ENCODE data around the gene OR5H14. TPM values are rescaled to one million over a fixed set of nuclear protein-coding genes. Genes with fewer than 3 reads are reported as not detected.

Gene OR5H14
- total RNA-seq (not detected), polyA plus RNA-seq (not detected)

GRCh38 chr3:98147179-98147578 lies at the start of gene OR5H14:
TSS of gene OR5H14 (plus strand) at chr3:98147479. CDS start at chr3:98149386, 1,907 bp downstream.
- no peak for DNase-seq
- no peaks in the 10 kb centered on the region for H3K27me3 ChIP-seq (ENCODE audit: insufficient read depth, low read length)
- no peaks in the 10 kb centered on the region for H3K36me3 ChIP-seq (ENCODE audit: insufficient read depth, low read length)
- H3K36me3 Mint-ChIP-seq = no peaks in the 10 kb centered on the region
- H3K9me3 Mint-ChIP-seq = peaks cover 0 to under 1% (median 0%) of the 10 kb centered on the region in 8 donors
- no peak within 1 kb of the TSS for H3K27ac ChIP-seq (ENCODE audit: low read depth, low read length)
- H3K9me3 ChIP-seq (ENCODE audit: control insufficient read depth in 1 of 2, low read length in 2 of 2) = no peaks in the 10 kb centered on the region
- peaks cover 2 to 14% of the 10 kb centered on the region in 2 donors for H3K27me3 Mint-ChIP-seq
- no peaks in the 10 kb centered on the region for H3K4me1 Mint-ChIP-seq
- CTCF ChIA-PET (ENCODE audit: partially characterized antibody) = no interaction called here
- H3K27ac Mint-ChIP-seq = no peak within 1 kb of the TSS
- intact Hi-C loops (cut with micrococcal nuclease) = no loop called here
- H3K4me3 ChIP-seq (ENCODE audit: low read length in 2 of 2) = no peak within 1 kb of the TSS
- POLR2A ChIA-PET (ENCODE audit: partially characterized antibody) = no interaction called here
- H3K4me1 ChIP-seq (ENCODE audit: insufficient read depth, low read length) = no peaks in the 10 kb centered on the region
- H3K4me3 Mint-ChIP-seq = no peak within 1 kb of the TSS

DNA sequence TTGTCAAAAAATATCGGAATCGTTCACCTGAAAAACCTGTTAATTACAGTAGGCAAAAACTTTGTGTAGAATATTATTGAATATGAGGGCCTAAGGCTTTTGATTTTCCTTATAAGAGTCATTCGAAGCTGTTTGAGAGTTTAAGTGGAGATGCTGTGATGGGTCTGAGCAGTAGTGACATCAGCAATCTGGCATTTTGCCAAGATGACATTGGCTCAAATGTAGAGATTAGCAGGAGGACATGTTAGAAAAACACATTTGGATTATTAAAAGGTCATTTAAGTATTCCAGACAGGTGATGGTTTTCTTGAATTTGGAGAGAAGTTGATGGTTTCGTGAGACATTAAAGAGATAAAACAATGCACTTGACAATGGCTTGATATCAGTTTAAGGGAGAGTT lies 47.4 kb upstream of the OR5H14 start:
- Histone ChIP-seq H3K9me3 (ENCODE audit: control insufficient read depth in 1 of 2, low read length in 2 of 2) (no peaks in the 10 kb centered on the region), H3K27me3 (ENCODE audit: insufficient read depth, low read length) (no peaks in the 10 kb centered on the region), H3K27ac (ENCODE audit: low read depth, low read length) (no peak overlapping the region), H3K36me3 (ENCODE audit: insufficient read depth, low read length) (no peaks in the 10 kb centered on the region), H3K4me3 (ENCODE audit: low read length in 2 of 2) (no peak overlapping the region), H3K4me1 (ENCODE audit: insufficient read depth, low read length) (no peaks in the 10 kb centered on the region)
- Mint-ChIP-seq H3K27me3 (peaks cover 8 to 14% of the 10 kb centered on the region in 2 donors), H3K36me3 (no peaks in the 10 kb centered on the region), H3K4me1 (no peaks in the 10 kb centered on the region), H3K4me3 (no peak overlapping the region), H3K9me3 (peaks cover 0 to 7% (median 0%) of the 10 kb centered on the region in 8 donors), H3K27ac (no peak overlapping the region)
- CTCF ChIA-PET (ENCODE audit: partially characterized antibody) = no interaction called here
- intact Hi-C loops (cut with micrococcal nuclease) = no loop called here
- no peak for DNase-seq
- POLR2A ChIA-PET (ENCODE audit: partially characterized antibody) = no interaction called here

GRCh38 chr3:98108162-98108561 lies 39.1 kb upstream of the OR5H14 start:
- no peaks in the 10 kb centered on the region for H3K9me3 ChIP-seq (ENCODE audit: control insufficient read depth in 1 of 2, low read length in 2 of 2)
- Mint-ChIP-seq H3K36me3 (no peaks in the 10 kb centered on the region), H3K4me3 (no peak overlapping the region), H3K4me1 (no peaks in the 10 kb centered on the region), H3K9me3 (peaks cover 0 to 29% (median 7%) of the 10 kb centered on the region in 8 donors), H3K27me3 (peaks cover 5% of the 10 kb centered on the region in 2 donors), H3K27ac (no peak overlapping the region)
- ChIA-PET POLR2A (ENCODE audit: partially characterized antibody) (no interaction called here), CTCF (ENCODE audit: partially characterized antibody) (interaction anchor here (1.1 kb wide), 1 partner anchor 9 kb away, joined by 3 read pairs; no protein-coding TSS in a partner anchor)
- intact Hi-C loops (cut with micrococcal nuclease) = no loop called here
- H3K4me3 ChIP-seq (ENCODE audit: low read length in 2 of 2) = no peak overlapping the region
- H3K4me1 ChIP-seq (ENCODE audit: insufficient read depth, low read length) = no peaks in the 10 kb centered on the region
- no peak for DNase-seq
- no peak overlapping the region for H3K27ac ChIP-seq (ENCODE audit: low read depth, low read length)
- no peaks in the 10 kb centered on the region for H3K36me3 ChIP-seq (ENCODE audit: insufficient read depth, low read length)
- H3K27me3 ChIP-seq (ENCODE audit: insufficient read depth, low read length) = no peaks in the 10 kb centered on the region

DNA sequence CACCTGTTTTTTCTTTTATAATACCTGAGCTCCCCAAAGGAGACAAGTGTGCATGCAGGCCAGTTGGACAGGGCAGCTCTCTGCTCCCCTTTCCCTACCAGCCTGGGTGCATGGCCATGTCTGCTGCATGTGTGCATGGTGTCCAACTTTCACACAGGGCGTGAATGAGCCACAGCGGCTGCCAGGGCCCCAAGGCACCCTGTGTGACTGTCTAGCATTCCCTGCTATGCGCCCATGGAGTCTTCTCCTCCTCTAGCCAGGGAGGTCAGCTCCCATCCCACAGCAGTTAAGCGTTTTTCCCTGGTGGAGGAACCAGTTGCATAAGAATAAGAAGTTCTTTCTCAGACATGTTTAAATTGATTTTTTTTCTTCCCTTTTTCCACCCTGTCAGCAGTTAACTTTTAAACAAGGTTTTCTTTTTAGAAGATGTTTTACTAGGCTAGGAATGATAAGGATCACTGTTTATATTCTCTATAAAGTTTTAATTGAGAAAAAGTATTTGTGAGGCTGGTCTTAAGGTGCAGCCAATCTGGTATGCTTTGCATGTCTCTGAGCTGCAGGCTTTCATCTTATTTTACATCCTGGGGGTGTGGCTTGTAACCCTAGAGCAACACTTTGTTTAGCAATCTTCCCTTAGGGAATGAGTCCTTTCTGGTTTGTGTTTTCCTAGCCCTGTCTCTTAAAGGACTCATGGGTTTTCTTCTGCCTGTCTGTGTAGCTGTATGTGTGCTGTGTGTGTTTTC lies 37.3 kb upstream of the OR5H14 start:
- CTCF ChIA-PET (ENCODE audit: partially characterized antibody) = no interaction called here
- no peaks in the 10 kb centered on the region for H3K27me3 ChIP-seq (ENCODE audit: insufficient read depth, low read length)
- no peak overlapping the region for H3K4me3 Mint-ChIP-seq
- H3K36me3 Mint-ChIP-seq = no peaks in the 10 kb centered on the region
- POLR2A ChIA-PET (ENCODE audit: partially characterized antibody) = no interaction called here
- no peak overlapping the region for H3K4me3 ChIP-seq (ENCODE audit: low read length in 2 of 2)
- peaks cover under 1 to 5% of the 10 kb centered on the region in 2 donors for H3K27me3 Mint-ChIP-seq
- peaks cover 0 to 36% (median 9%) of the 10 kb centered on the region in 8 donors for H3K9me3 Mint-ChIP-seq
- no peak overlapping the region for H3K27ac Mint-ChIP-seq
- DNase-seq = no peak
- intact Hi-C loops (cut with micrococcal nuclease) = no loop called here
- H3K4me1 ChIP-seq (ENCODE audit: insufficient read depth, low read length) = no peaks in the 10 kb centered on the region
- H3K4me1 Mint-ChIP-seq = no peaks in the 10 kb centered on the region
- no peaks in the 10 kb centered on the region for H3K9me3 ChIP-seq (ENCODE audit: control insufficient read depth in 1 of 2, low read length in 2 of 2)
- no peak overlapping the region for H3K27ac ChIP-seq (ENCODE audit: low read depth, low read length)
- no peaks in the 10 kb centered on the region for H3K36me3 ChIP-seq (ENCODE audit: insufficient read depth, low read length)

- H3K36me3 ChIP-seq (ENCODE audit: insufficient read depth, low read length) = no peaks in the 10 kb centered on the region
- Mint-ChIP-seq H3K4me1 (no peaks in the 10 kb centered on the region), H3K27ac (no peak overlapping the region), H3K4me3 (no peak overlapping the region), H3K27me3 (peaks cover 0 to 5% of the 10 kb centered on the region in 2 donors), H3K36me3 (no peaks in the 10 kb centered on the region), H3K9me3 (peaks cover 0 to 36% (median 9%) of the 10 kb centered on the region in 8 donors)
- H3K9me3 ChIP-seq (ENCODE audit: control insufficient read depth in 1 of 2, low read length in 2 of 2) = no peaks in the 10 kb centered on the region
- H3K4me3 ChIP-seq (ENCODE audit: low read length in 2 of 2) = no peak overlapping the region
- no peak for DNase-seq
- intact Hi-C loops (cut with micrococcal nuclease) = no loop called here
- no peak overlapping the region for H3K27ac ChIP-seq (ENCODE audit: low read depth, low read length)
- no peaks in the 10 kb centered on the region for H3K27me3 ChIP-seq (ENCODE audit: insufficient read depth, low read length)
- CTCF ChIA-PET (ENCODE audit: partially characterized antibody) = no interaction called here
- POLR2A ChIA-PET (ENCODE audit: partially characterized antibody) = no interaction called here
- no peaks in the 10 kb centered on the region for H3K4me1 ChIP-seq (ENCODE audit: insufficient read depth, low read length)
Observed at GRCh38 chr3:98110550-98110908, 36.8 kb upstream of the OR5H14 start.

- no peak overlapping the region for H3K4me3 Mint-ChIP-seq
- Histone ChIP-seq H3K4me1 (ENCODE audit: insufficient read depth, low read length) (no peaks in the 10 kb centered on the region), H3K9me3 (ENCODE audit: control insufficient read depth in 1 of 2, low read length in 2 of 2) (no peaks in the 10 kb centered on the region), H3K36me3 (ENCODE audit: insufficient read depth, low read length) (no peaks in the 10 kb centered on the region), H3K27me3 (ENCODE audit: insufficient read depth, low read length) (no peaks in the 10 kb centered on the region), H3K4me3 (ENCODE audit: low read length in 2 of 2) (no peak overlapping the region), H3K27ac (ENCODE audit: low read depth, low read length) (no peak overlapping the region)
- H3K27ac Mint-ChIP-seq = no peak overlapping the region
- H3K4me1 Mint-ChIP-seq = no peaks in the 10 kb centered on the region
- ChIA-PET CTCF (ENCODE audit: partially characterized antibody) (no interaction called here), POLR2A (ENCODE audit: partially characterized antibody) (no interaction called here)
- H3K36me3 Mint-ChIP-seq = no peaks in the 10 kb centered on the region
- H3K27me3 Mint-ChIP-seq = peaks cover 8 to 10% of the 10 kb centered on the region in 2 donors
- peaks cover 2 to 46% (median 14%) of the 10 kb centered on the region in 8 donors for H3K9me3 Mint-ChIP-seq
- intact Hi-C loops (cut with micrococcal nuclease) = no loop called here
- no peak for DNase-seq
Observed at GRCh38 chr3:98114264-98114663, 33.0 kb upstream of the OR5H14 start.

GRCh38 chr3:98115717-98116116 lies 31.6 kb upstream of the OR5H14 start:
- Histone ChIP-seq H3K9me3 (ENCODE audit: control insufficient read depth in 1 of 2, low read length in 2 of 2) (no peaks in the 10 kb centered on the region), H3K4me1 (ENCODE audit: insufficient read depth, low read length) (no peaks in the 10 kb centered on the region), H3K36me3 (ENCODE audit: insufficient read depth, low read length) (no peaks in the 10 kb centered on the region), H3K27ac (ENCODE audit: low read depth, low read length) (no peak overlapping the region), H3K27me3 (ENCODE audit: insufficient read depth, low read length) (no peaks in the 10 kb centered on the region), H3K4me3 (ENCODE audit: low read length in 2 of 2) (no peak overlapping the region)
- ChIA-PET CTCF (ENCODE audit: partially characterized antibody) (no interaction called here), POLR2A (ENCODE audit: partially characterized antibody) (no interaction called here)
- no peak for DNase-seq
- Mint-ChIP-seq H3K9me3 (peaks cover 2 to 40% (median 12%) of the 10 kb centered on the region in 8 donors), H3K27me3 (peaks cover 8 to 10% of the 10 kb centered on the region in 2 donors), H3K36me3 (no peaks in the 10 kb centered on the region), H3K27ac (no peak overlapping the region), H3K4me1 (no peaks in the 10 kb centered on the region), H3K4me3 (no peak overlapping the region)
- intact Hi-C loops (cut with micrococcal nuclease) = no loop called here
